Spleen (tissue), 7 donors: ENCODE data around the gene C1QTNF12.

Experiments
- CTCF ChIP-seq, 11 experiments: fragments of 200-600 bp in 7 of 11; fragments of 450-650 bp in 4 of 11; sonication (generic) in 4 of 11; IDR thresholded peaks in 8 of 11; conservative IDR thresholded peaks in 3 of 11; 1 replicate in 7 of 11; 2 replicates in 4 of 11; pipeline versions ENCODE4 v1.4.0 to v1.8.0; 2016 to 2021; ENCODE audit warnings: antibody characterized with exemption in 11 of 11, inconsistent platforms in 4 of 11, mild to moderate bottlenecking in 1 of 11
- POLR2A ChIP-seq, 3 donors: fragments of 450-650 bp; IDR thresholded peaks; one replicate each; pipeline ENCODE4 v1.5.1; 2017; ENCODE audit warnings: antibody characterized with exemption in 3 of 3, mild to moderate bottlenecking in 1 of 3
- donor health status: DM: no; HTN: no; CAD: no; lungs with moderate emphysema.
- donor health status: DM: no; HTN: no; CAD: no.
- donor health status: DM: no; HTN: no; CAD: no.

- no peak for TF ChIP-seq POLR2A (IDR thresholded peaks at IDR 0.05)
- no peak for TF ChIP-seq CTCF (IDR thresholded peaks at IDR 0.05 in 8 of 11, conservative IDR thresholded peaks at IDR 0.05 in 3 of 11)
Observed at GRCh38 chr1:1292851-1293250, 46.3 kb upstream of the C1QTNF12 start.
